Gastrocnemius medialis (tissue), 4 donors: Measurements from ENCODE around the gene POLR2H. TPM values are rescaled to one million over a fixed set of nuclear protein-coding genes. Genes with fewer than 3 reads are reported as not detected.

Source experiments
- ATAC-seq, 2 donors: fragments of 150-250 bp; one replicate each; pipeline ENCODE4 v1.9.1; 2016
- DNase-seq, 2 donors: peaks; one replicate each; pipeline ENCODE4 v3.0.0-alpha.2; 2019
- H3K27ac ChIP-seq, 4 donors: fragments of 200-600 bp; sonication (generic); 1 replicate in 1 of 4; 2 replicates in 3 of 4; pipeline ENCODE4 v1.5.1; 2016 to 2018; ENCODE audit warnings: mild to moderate bottlenecking in 2 of 4, moderate library complexity in 1 of 4
- H3K27me3 ChIP-seq, 3 donors: fragments of 200-600 bp; sonication (generic) in 2 of 3; 1 replicate in 1 of 3; 2 replicates in 2 of 3; pipeline versions ENCODE4 v1.5.1 to v1.6.0; 2016 to 2019; ENCODE audit warnings: mild to moderate bottlenecking in 1 of 3, moderate library complexity in 1 of 3
- H3K36me3 ChIP-seq, 2 donors: fragments of 200-600 bp; sonication (generic) in 1 of 2; one replicate each; pipeline ENCODE4 v1.5.1; 2017 to 2018
- H3K4me1 ChIP-seq, 2 donors: fragments of 200-600 bp; sonication (generic) in 1 of 2; one replicate each; pipeline ENCODE4 v1.5.1; 2016 to 2017; ENCODE audit warnings: mild to moderate bottlenecking in 2 of 2
- H3K4me3 ChIP-seq, 4 donors: fragments of 200-600 bp; sonication (generic) in 3 of 4; 1 replicate in 1 of 4; 2 replicates in 3 of 4; pipeline ENCODE4 v1.5.1; 2016 to 2019; ENCODE audit warnings: mild to moderate bottlenecking in 2 of 4
- H3K9me3 ChIP-seq, 3 donors: fragments of 200-600 bp; sonication (generic) in 2 of 3; 1 replicate in 1 of 3; 2 replicates in 2 of 3; pipeline ENCODE4 v1.5.1; 2016 to 2019
- CTCF ChIP-seq, 5 experiments: fragments of 450-650 bp in 3 of 5; fragments of 200-600 bp in 2 of 5; sonication (generic) in 2 of 5; IDR thresholded peaks in 4 of 5; conservative IDR thresholded peaks in 1 of 5; 1 replicate in 4 of 5; 2 replicates in 1 of 5; pipeline ENCODE4 v1.5.1; 2016 to 2019; ENCODE audit warnings: antibody characterized with exemption in 5 of 5, mild to moderate bottlenecking in 3 of 5, moderate library complexity in 3 of 5
- POLR2A ChIP-seq, 2 donors: fragments of 450-650 bp; IDR thresholded peaks; one replicate each; pipeline ENCODE4 v1.6.1; 2017; ENCODE audit warnings: antibody characterized with exemption in 2 of 2, mild to moderate bottlenecking in 2 of 2, moderate library complexity in 2 of 2
- in situ Hi-C, 4 donors: fragments of 200-750 bp; cut with MboI; loops; one replicate each; pipeline versions ENCODE4 v1.15.0 to v1.8.0; 2017; ENCODE audit warnings: low sequenced_read_pairs in 4 of 4
- intact Hi-C: fragments of 100-400 bp; cut with DNase I; formaldehyde crosslinking; loops from one replicate; pipeline ENCODE4 v1.15.1; 2023; ENCODE audit warnings: low total_unique reads
- total RNA-seq, 4 donors: library from RNA; depleted of rRNA; stranded (reverse); fragments of >200 nt; gene quantifications; one replicate each; pipeline versions ENCODE4 v1.1.0 to v1.2.3, GENCODE V29; 2016

The POLR2H gene
- total RNA-seq, 4 donors from 2014 or later = 45.5 to 87.7 (median 53.0) TPM

GRCh38 chr3:184315871-184316661 lies 45.4 kb upstream of the POLR2H start:
- Histone ChIP-seq H3K9me3 (no peaks in the 10 kb centered on the region), H3K27me3 (no peaks in the 10 kb centered on the region), H3K36me3 (peaks cover 0 to 21% of the 10 kb centered on the region in 2 donors), H3K4me3 (peak overlapping the region; percentile 73 to 94 (median 90)), H3K27ac (peak overlapping the region; percentile 92 to 100 (median 98)), H3K4me1 (peaks cover 52 to 60% of the 10 kb centered on the region in 2 donors)
- TF ChIP-seq POLR2A (IDR thresholded peaks at IDR 0.05) (no peak), CTCF (IDR thresholded peaks at IDR 0.05 in 4 of 5, conservative IDR thresholded peaks at IDR 0.05 in 1 of 5) (no peak)
- no peak for DNase-seq
- in situ Hi-C loops (loop anchor here in 1 of 4 donors (10.0 kb wide), 1 partner anchor 141 kb away; the partner anchor contains the start of gene AP2M1), intact Hi-C loops (loop anchor here (2.0 to 10.0 kb wide), 6 partner anchors 21 to 1521 kb away; partner anchors contain the start of genes ABCF3, ALG3, ATP11B and EEF1AKMT4)
- ATAC-seq = no peak

- ATAC-seq (no peak), DNase-seq (no peak)
- intact Hi-C loops = loop anchor here (5.0 to 10.0 kb wide), 4 partner anchors 129 to 1522 kb away; partner anchors contain the start of genes ABCF3, ATP11B and KLHL24
- H3K4me1 ChIP-seq = peaks cover 60 to 68% of the 10 kb centered on the region in 2 donors
- peak overlapping the region; percentile 92 to 100 (median 98) for H3K27ac ChIP-seq
- TF ChIP-seq POLR2A (IDR thresholded peaks at IDR 0.05) (no peak), CTCF (IDR thresholded peaks at IDR 0.05 in 4 of 5, conservative IDR thresholded peaks at IDR 0.05 in 1 of 5) (no peak)
- peaks cover 0 to 28% of the 10 kb centered on the region in 2 donors for H3K36me3 ChIP-seq
- H3K4me3 ChIP-seq = peak overlapping the region; percentile 73 to 94 (median 90)
- no peaks in the 10 kb centered on the region for H3K9me3 ChIP-seq
- no peaks in the 10 kb centered on the region for H3K27me3 ChIP-seq
- in situ Hi-C loops = loop anchor here in 1 of 4 donors (10.0 kb wide), 1 partner anchor 142 kb away; the partner anchor contains the start of gene AP2M1
These were observed 44.7 kb upstream of the POLR2H start for GRCh38 chr3:184316792-184317191.

- H3K4me1 ChIP-seq = peaks cover 64 to 72% of the 10 kb centered on the region in 2 donors
- peak overlapping the region in 1 of 4 donors; percentile 94 for H3K4me3 ChIP-seq
- H3K27ac ChIP-seq = peak overlapping the region; percentile 92 to 100 (median 98)
- DNase-seq (no peak), ATAC-seq (no peak)
- no peak for TF ChIP-seq CTCF (IDR thresholded peaks at IDR 0.05 in 4 of 5, conservative IDR thresholded peaks at IDR 0.05 in 1 of 5)
- no peaks in the 10 kb centered on the region for H3K9me3 ChIP-seq
- no peaks in the 10 kb centered on the region for H3K27me3 ChIP-seq
- peaks cover 0 to 32% of the 10 kb centered on the region in 2 donors for H3K36me3 ChIP-seq
- in situ Hi-C loops = loop anchor here in 1 of 4 donors (10.0 kb wide), 1 partner anchor 142 kb away; the partner anchor contains the start of gene AP2M1
- intact Hi-C loops = loop anchor here (5.0 to 10.0 kb wide), 4 partner anchors 130 to 1522 kb away; partner anchors contain the start of genes ABCF3, ATP11B and KLHL24
These were observed 44.3 kb upstream of the POLR2H start for GRCh38 chr3:184317201-184317600.

- no peaks in the 10 kb centered on the region for H3K9me3 ChIP-seq
- peak overlapping the region; percentile 52 to 66 (median 55) for H3K4me3 ChIP-seq
- no peaks in the 10 kb centered on the region for H3K27me3 ChIP-seq
- DNase-seq (peak; percentile 96 to 98), ATAC-seq (peak; percentile 69 to 74)
- TF ChIP-seq POLR2A (IDR thresholded peaks at IDR 0.05) (no peak), CTCF (IDR thresholded peaks at IDR 0.05 in 4 of 5, conservative IDR thresholded peaks at IDR 0.05 in 1 of 5) (no peak)
- intact Hi-C loops (loop anchor here (2.0 kb wide), 1 partner anchor 15 kb away; no protein-coding TSS in a partner anchor), in situ Hi-C loops (no loop called here)
- peaks cover 81 to 86% of the 10 kb centered on the region in 2 donors for H3K4me1 ChIP-seq
- H3K36me3 ChIP-seq = peaks cover 2 to 61% of the 10 kb centered on the region in 2 donors
- peak overlapping the region; percentile 92 to 100 (median 98) for H3K27ac ChIP-seq
These were observed 41.4 kb upstream of the POLR2H start for GRCh38 chr3:184320104-184320445.
